ENCODE measurements around the gene NHLH1. TPM values are rescaled to one million over a fixed set of nuclear protein-coding genes. Genes with fewer than 3 reads are reported as not detected.

Gene NHLH1
- total and polyA plus RNA-seq, 2 donors (not counting 3 experiments of a cell fraction or from before 2014, with no cell fraction given) = 0.46 TPM

GRCh38 chr1:160361814-160362167 is 5.1 kb upstream of the NHLH1 start:
- Histone ChIP-seq H3K4me3 (replicated peaks in 1 of 3; ENCODE audit: insufficient read depth in 1 of 3, low read depth in 1 of 3, low read length in 3 of 3) (no peak overlapping the region), H3K9ac (replicated peaks; ENCODE audit: extremely low read depth, insufficient read depth, low read length) (no peak overlapping the region), H3K27me3 (ENCODE audit: control insufficient read depth in 2 of 2, insufficient read depth in 2 of 2, low read length in 2 of 2) (peaks cover 0 to 1% of the 10 kb centered on the region in 2 experiments), H3K79me2 (ENCODE audit: control insufficient read depth, insufficient read depth, low read length) (no peaks in the 10 kb centered on the region), H2AFZ (ENCODE audit: low read depth, low read length) (no peak overlapping the region), H3K4me2 (ENCODE audit: insufficient read depth, low read length) (no peak overlapping the region), H3K36me3 (ENCODE audit: control insufficient read depth in 2 of 2, extremely low read depth in 1 of 2, insufficient read depth in 2 of 2, low read length in 2 of 2) (peaks cover 0 to 14% of the 10 kb centered on the region in 2 experiments), H4K20me1 (replicated peaks; ENCODE audit: control insufficient read depth, extremely low read depth, insufficient read depth, low read length) (peaks cover 2% of the 10 kb centered on the region), H3K9me1 (replicated peaks; ENCODE audit: control insufficient read depth, extremely low read depth, insufficient read depth, low read length) (no peaks in the 10 kb centered on the region), H3K27ac (ENCODE audit: insufficient read depth, low read depth, low read length) (no peak overlapping the region), H3K9me3 (replicated peaks; ENCODE audit: control insufficient read depth, insufficient read depth, low read length) (no peaks in the 10 kb centered on the region), H3K4me1 (ENCODE audit: control insufficient read depth, extremely low read depth, insufficient read depth, low read length) (no peaks in the 10 kb centered on the region)
- intact Hi-C loops (cut with micrococcal nuclease) = no loop called here
- DNase-seq (ENCODE audit: low read depth, low spot score) (no peak), FAIRE-seq (no peak)
- no peak for TF ChIP-seq EZH2 (IDR thresholded peaks at IDR 0.05; ENCODE audit: borderline replicate concordance, low read depth, low read length, severe bottlenecking)
- TF ChIP-seq MAX (IDR thresholded peaks at IDR 0.05; ENCODE audit: insufficient read depth, insufficient read length) = no peak
- no peak for TF ChIP-seq JUN (IDR thresholded peaks at IDR 0.05; ENCODE audit: borderline replicate concordance, insufficient read depth, insufficient read length, low read depth)
- TF ChIP-seq GATA2 (IDR thresholded peaks at IDR 0.05; ENCODE audit: insufficient read depth, insufficient read length, low read depth, low read length) = no peak
- no peak for TF ChIP-seq POLR2A (IDR thresholded peaks at IDR 0.05; ENCODE audit: low read depth, low read length)
- TF ChIP-seq POLR2AphosphoS5 (IDR thresholded peaks at IDR 0.05; ENCODE audit: insufficient read depth, low read depth, low read length) = no peak
- no peak for TF ChIP-seq MYC (IDR thresholded peaks at IDR 0.05; ENCODE audit: low read depth, low read length)
- TF ChIP-seq, protein P1, sequence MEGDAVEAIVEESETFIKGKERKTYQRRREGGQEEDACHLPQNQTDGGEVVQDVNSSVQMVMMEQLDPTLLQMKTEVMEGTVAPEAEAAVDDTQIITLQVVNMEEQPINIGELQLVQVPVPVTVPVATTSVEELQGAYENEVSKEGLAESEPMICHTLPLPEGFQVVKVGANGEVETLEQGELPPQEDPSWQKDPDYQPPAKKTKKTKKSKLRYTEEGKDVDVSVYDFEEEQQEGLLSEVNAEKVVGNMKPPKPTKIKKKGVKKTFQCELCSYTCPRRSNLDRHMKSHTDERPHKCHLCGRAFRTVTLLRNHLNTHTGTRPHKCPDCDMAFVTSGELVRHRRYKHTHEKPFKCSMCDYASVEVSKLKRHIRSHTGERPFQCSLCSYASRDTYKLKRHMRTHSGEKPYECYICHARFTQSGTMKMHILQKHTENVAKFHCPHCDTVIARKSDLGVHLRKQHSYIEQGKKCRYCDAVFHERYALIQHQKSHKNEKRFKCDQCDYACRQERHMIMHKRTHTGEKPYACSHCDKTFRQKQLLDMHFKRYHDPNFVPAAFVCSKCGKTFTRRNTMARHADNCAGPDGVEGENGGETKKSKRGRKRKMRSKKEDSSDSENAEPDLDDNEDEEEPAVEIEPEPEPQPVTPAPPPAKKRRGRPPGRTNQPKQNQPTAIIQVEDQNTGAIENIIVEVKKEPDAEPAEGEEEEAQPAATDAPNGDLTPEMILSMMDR (IDR thresholded peaks at IDR 0.05; ENCODE audit: extremely low read depth in 1 of 2, insufficient read depth in 1 of 2, low read depth in 1 of 2, low read length in 2 of 2) = no peak
- no peak for TF ChIP-seq FOS (IDR thresholded peaks at IDR 0.05; ENCODE audit: borderline replicate concordance, insufficient read depth, low read length)
- ChIA-PET POLR2A (no interaction called here), CTCF (interaction anchor here (0.8 to 1.2 kb wide), 2 partner anchors 9 to 15 kb away, joined by 3 to 4 read pairs; no protein-coding TSS in a partner anchor)
- BruUV-seq (replicated peaks) = no TSS peak
- dilution Hi-C loops (cut with MboI; ENCODE audit: extremely low pct_ligation_motif_present, low sequenced_read_pairs) = no loop called here

All from endothelial cell of umbilical vein (primary cell).